CD4-positive, alpha-beta T cell treated with Interleukin-10 for 1 hour (primary cell): ENCODE data around the gene CYP27A1.
A peak's percentile ranks its signal among the peaks of the same experiment; 100 is the strongest.
"Not testable (repeated sequence)": the region's sequence is repeated elsewhere in the genome, so short reads cannot be mapped to it uniquely, and the experiment has no call there.

ENCODE experiments used
- DNase-seq: peaks from one replicate; pipeline ENCODE4 v3.0.0-alpha.2; 2020

Gene CYP27A1

DNA sequence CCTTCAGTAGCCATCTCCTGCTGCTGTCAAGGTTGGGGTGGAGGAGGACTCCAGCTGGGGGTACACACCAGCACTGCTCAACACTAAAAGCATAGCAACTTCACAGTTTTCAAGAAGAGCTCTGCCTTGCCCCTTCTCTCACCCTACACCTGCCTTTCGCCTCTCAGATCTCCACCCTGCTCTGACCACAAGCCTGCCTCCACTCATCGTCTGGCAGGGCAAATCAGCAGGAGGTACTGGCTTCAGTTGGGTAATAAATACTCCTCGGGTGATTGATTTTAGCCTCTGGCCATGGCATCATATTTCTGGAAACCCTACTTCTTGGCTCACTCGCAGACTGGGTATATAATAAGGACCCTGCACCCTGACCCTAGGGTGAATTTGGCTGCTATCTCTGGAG lies 52.7 kb downstream of the CYP27A1 start:
- DNase-seq, result no peak

GRCh38 chr2:218837495-218837894 lies 55.5 kb downstream of the CYP27A1 start:
- no peak for DNase-seq

DNA sequence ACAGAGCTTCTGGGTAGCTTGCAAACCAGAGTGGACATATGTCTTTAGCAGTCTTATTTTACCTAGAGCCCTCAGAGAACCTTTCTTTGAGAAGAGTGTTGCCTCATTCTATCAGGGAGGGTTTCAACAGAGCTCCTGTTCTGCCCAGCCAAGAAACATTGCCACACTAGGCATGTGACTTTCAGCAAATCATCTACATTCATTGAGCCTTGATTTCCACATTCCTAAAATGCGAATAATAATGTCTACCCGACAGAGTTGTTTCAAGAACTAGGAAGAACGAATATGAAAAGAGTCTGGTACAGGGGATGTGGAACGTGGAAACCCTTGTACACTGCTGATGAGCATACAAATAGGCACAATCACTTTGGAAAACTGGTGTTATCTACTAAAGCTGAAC lies 57.5 kb downstream of the CYP27A1 start:
- DNase-seq, result no peak

- no peak for DNase-seq
Observed at GRCh38 chr2:218839888-218840287, 57.9 kb downstream of the CYP27A1 start.

DNA sequence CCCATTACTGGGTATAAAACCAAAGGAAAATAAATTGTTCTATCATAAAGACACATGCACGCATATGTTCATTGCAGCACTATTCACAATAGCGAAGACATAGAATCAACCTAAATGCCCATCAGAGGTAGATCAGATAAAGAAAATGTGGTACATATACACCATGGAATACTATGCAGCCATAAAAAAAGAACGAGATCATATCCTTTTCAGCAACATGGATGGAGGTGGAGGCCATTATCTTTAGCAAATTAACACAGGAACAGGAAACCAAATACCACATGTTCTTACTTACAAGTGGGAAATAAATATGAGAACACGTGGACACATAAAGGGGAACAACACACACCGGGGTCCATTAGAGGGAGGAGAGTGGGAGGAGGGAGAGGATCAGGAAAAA lies 62.4 kb downstream of the CYP27A1 start:
- not testable (repeated sequence) for DNase-seq

DNA sequence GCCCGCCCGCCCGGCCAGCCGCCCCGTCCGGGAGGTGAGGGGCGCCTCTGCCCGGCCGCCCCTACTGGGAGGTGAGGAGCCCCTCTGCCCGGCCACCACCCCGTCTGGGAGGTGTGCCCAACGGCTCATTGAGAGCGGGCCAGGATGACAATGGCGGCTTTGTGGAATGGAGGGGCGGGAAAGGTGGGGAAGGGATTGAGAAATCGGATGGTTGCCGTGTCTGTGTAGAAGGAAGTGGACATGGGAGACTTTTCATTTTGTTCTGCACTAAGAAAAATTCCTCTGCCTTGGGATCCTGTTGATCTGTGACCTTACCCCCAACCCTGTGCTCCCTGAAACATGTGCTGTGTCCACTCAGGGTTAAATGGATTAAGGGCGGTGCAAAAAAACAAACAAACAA lies 65.0 kb downstream of the CYP27A1 start:
- not testable (repeated sequence) for DNase-seq

DNA sequence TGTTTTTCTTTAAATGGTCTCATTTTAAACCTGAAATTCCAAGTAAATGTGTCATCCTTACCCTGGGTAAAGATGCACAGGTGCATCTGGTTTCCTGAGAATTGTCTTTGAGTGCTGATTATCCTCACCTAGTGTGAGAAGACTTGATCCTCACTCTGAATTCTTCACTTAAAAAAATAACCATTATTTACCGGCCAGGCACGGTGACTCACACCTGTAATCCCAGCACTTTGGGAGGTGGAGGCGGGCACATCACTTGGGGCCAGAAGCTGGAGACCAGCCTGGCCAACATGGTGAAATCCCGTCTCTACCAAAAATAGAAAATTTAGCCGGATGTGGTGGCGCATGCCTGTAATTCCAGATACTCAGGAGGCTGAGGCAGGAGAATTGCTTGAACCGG lies 67.8 kb downstream of the CYP27A1 start:
- DNase-seq, result no peak

DNA sequence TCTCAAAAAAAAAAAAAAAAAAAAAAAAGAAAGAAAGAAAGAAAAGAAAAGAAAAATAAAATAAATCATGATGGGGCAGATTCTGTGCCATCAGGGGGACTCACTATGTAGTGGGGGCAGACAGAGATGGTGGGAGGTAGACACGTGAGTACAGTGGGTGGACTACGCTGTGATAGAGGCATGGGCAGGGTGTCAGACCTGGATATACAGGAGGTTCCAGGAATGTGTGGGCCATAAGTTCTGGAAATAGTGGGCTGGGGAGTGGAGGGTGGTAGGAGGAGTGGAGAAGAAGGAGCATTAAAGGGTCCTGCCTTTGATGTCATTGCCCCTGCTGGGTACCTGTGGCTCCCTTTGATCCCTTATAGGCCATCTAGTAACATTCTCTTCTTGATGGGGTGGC lies 68.8 kb downstream of the CYP27A1 start:
- DNase-seq, result no peak

- DNase-seq, result no peak
Observed at GRCh38 chr2:218851286-218851685, 69.3 kb downstream of the CYP27A1 start.

GRCh38 chr2:218852911-218853667 lies 71.1 kb downstream of the CYP27A1 start:
- DNase-seq, result peak; percentile 69

DNA sequence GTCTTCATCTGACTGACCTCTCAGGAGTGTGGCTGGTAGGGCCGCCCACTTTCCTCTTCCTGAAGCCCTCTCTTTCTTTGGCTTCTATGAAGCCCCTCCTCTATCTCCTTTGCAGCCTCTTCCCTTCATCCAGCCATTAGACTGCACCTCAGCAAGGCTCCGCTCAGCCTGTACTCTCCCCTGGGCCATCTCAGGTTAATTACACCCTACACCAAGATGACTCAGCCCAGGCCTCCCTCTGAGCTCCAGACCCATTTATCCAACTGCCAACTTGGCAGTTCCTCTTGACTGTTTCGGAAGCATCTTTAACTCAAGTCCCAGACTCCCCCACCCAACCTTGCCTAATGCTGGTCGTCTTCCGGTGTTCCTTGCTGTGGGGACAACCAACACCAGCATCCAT lies 71.8 kb downstream of the CYP27A1 start:
- no peak for DNase-seq

DNA sequence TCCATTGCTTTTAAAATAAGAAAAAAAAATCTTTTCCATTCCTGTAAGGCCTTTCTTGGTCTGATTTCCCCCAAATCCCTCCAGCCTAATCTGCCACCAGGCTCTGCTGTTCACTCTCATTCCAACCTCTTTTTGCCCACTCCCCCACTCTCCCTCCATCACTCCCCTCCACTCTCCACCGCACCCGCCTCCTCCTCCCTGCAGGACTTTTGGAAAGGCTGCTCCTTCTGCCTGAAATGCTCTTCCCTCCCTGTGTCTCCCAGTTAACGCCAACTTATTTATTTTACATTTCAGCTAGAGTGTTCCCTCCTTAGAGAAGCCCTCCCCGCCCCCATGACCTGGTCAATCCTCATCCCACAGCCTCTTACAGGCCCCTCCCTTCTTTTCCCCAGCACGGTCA lies 72.9 kb downstream of the CYP27A1 start:
- no peak for DNase-seq

- DNase-seq, result no peak
Observed at GRCh38 chr2:218855305-218856166, 73.6 kb downstream of the CYP27A1 start.

GRCh38 chr2:218856167-218856895 lies 74.4 kb downstream of the CYP27A1 start:
- no peak for DNase-seq

- no peak for DNase-seq
Observed at GRCh38 chr2:218856896-218857243, 74.9 kb downstream of the CYP27A1 start.

GRCh38 chr2:218857371-218858137 lies 75.6 kb downstream of the CYP27A1 start:
- DNase-seq, result no peak

GRCh38 chr2:218858138-218858445 lies 76.1 kb downstream of the CYP27A1 start:
- no peak for DNase-seq

GRCh38 chr2:218858671-218859555 lies 77.0 kb downstream of the CYP27A1 start:
- no peak for DNase-seq

- peak; percentile 9 for DNase-seq
Observed at GRCh38 chr2:218859556-218859987, 77.6 kb downstream of the CYP27A1 start, which contains the start of gene WNT6. WNT6 (plus strand) TSS chr2:218859805; CDS start chr2:218860038, 233 bp downstream.

- no peak for DNase-seq
Observed at GRCh38 chr2:218859988-218860831, 78.3 kb downstream of the CYP27A1 start.

DNA sequence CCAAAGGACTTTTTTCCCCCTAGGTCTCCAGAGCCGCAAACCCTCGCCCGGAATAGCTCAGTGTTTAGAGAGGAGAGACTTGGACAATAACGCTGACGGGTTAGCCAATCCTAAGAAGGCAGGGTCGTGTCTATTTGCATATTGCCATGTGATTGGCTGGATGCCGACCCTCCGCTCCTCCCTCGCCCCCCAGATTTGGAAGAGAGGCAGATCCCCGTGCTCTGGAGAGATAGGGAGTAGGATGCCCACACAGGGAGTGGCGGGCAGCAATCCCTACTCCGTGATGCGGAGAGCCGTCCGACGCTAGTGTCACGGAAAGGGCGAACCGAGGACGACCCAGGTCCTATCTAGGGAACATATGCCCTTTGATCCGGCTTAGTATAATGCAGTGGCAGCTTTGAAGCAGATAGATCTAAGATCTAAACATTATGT lies 79.0 kb downstream of the CYP27A1 start:
- peak; percentile 15 for DNase-seq
